Fibroblast of pulmonary artery (primary cell): ENCODE data around the gene IFI27L2.

ENCODE experiments used
- DNase-seq: peaks from one replicate; pipeline ENCODE4 v3.0.0-alpha.2; 2010; ENCODE audit warnings: low read depth
- H3K4me3 ChIP-seq: replicated peaks from 2 replicates; pipeline ENCODE4 v1.5.1; 2011; ENCODE audit warnings: low read depth, mild to moderate bottlenecking, control low read depth, low read length, moderate library complexity
- TF ChIP-seq, protein P1 (sequence below): IDR thresholded peaks from 2 replicates; pipeline ENCODE4 v1.5.1; 2011; ENCODE audit warnings: mild to moderate bottlenecking, control low read depth, low read length, inconsistent platforms; ENCODE audit errors: missing control alignments

The IFI27L2 gene, protein sequence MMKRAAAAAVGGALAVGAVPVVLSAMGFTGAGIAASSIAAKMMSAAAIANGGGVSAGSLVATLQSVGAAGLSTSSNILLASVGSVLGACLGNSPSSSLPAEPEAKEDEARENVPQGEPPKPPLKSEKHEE

GRCh38 chr14:94129111-94129757, at the start of gene IFI27L2:
TSS of gene IFI27L2 (minus strand) at chr14:94129604. CDS start at chr14:94129564, 40 bp downstream.
- TF ChIP-seq, protein P1, sequence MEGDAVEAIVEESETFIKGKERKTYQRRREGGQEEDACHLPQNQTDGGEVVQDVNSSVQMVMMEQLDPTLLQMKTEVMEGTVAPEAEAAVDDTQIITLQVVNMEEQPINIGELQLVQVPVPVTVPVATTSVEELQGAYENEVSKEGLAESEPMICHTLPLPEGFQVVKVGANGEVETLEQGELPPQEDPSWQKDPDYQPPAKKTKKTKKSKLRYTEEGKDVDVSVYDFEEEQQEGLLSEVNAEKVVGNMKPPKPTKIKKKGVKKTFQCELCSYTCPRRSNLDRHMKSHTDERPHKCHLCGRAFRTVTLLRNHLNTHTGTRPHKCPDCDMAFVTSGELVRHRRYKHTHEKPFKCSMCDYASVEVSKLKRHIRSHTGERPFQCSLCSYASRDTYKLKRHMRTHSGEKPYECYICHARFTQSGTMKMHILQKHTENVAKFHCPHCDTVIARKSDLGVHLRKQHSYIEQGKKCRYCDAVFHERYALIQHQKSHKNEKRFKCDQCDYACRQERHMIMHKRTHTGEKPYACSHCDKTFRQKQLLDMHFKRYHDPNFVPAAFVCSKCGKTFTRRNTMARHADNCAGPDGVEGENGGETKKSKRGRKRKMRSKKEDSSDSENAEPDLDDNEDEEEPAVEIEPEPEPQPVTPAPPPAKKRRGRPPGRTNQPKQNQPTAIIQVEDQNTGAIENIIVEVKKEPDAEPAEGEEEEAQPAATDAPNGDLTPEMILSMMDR = no peak
- peak; percentile 81 for DNase-seq
- peak within 1 kb of the TSS; percentile 53 for H3K4me3 ChIP-seq

DNA sequence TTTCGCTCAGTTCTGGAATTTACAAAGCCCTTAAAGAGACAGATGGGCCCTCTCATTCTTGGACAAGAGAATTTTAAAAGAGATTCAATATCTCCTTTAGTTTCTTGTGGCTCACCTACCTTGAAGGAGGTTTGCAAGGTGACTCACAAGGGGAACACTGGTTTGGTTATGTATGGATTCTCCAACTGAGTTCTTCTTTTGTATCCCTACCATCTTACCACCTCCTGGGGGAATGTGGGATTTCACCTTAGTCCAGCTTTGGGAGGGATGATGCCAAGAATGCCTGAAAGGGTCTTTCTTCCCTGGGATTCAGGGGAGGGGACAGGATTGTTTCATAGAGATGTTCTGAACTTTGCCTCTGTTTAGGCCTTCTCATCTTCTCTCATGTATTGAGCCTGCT, 48.4 kb upstream of the IFI27L2 start:
- TF ChIP-seq, protein P1 = no peak

GRCh38 chr14:94176808-94177207, 47.4 kb upstream of the IFI27L2 start:
- no peak for DNase-seq
- TF ChIP-seq, protein P1 = no peak
- no peak overlapping the region for H3K4me3 ChIP-seq

More for the DNA sequence above, 48.4 kb upstream of the IFI27L2 start:
- H3K4me3 ChIP-seq = no peak overlapping the region
- no peak for DNase-seq

GRCh38 chr14:94175747-94176146, 46.3 kb upstream of the IFI27L2 start:
- TF ChIP-seq, protein P1 = no peak
- DNase-seq = no peak
- H3K4me3 ChIP-seq = no peak overlapping the region

DNA sequence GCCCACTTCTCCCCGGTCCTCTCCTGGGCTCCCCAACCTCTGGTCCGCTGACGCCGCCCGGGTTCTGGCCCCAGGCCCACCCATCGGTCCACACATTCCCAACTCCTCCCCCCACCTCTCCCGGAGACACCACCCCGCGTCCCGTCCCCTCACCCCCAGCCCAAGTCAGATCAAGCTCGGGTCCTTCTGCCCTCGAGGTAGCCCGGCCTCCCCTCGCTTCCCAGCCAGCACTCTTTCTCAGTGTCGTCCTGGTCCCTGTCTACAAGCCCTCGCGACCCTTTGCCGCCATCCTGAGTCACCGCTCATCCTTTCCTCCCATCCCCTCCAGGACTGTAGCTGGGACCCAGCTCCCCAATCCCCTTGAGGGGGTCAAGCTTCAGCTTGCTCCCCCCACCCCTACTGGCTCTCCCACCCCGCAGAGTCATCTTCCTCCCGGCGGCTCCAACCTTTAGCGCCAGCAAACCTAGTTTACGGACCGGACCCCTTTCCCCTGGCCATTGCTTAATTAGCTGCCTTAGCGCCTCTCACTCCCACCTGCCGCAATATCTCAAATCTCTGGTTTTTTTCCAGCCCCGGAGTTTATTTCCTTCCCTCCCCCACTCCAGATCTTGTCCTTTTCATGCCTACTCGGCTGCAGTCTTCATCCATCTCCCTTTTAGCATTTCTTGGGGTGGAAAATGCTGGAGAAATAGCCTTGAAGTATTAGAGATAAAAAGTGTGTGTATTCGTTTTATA, 45.8 kb upstream of the IFI27L2 start:
- TF ChIP-seq, protein P1 = no peak
- no peak overlapping the region for H3K4me3 ChIP-seq
- DNase-seq = no peak

- DNase-seq = no peak
- TF ChIP-seq, protein P1 = no peak
- peak overlapping the region; percentile 57 for H3K4me3 ChIP-seq
Measured at GRCh38 chr14:94174604-94175010, 45.2 kb upstream of the IFI27L2 start.
